Inferior parietal cortex (tissue), 1 donor: ENCODE results near the gene KHDRBS2.

ENCODE experiments used
- DNase-seq: peaks from one replicate; pipeline ENCODE4 v3.0.0-alpha.2; 2016; ENCODE audit errors: extremely low spot score

KHDRBS2 gene

DNA sequence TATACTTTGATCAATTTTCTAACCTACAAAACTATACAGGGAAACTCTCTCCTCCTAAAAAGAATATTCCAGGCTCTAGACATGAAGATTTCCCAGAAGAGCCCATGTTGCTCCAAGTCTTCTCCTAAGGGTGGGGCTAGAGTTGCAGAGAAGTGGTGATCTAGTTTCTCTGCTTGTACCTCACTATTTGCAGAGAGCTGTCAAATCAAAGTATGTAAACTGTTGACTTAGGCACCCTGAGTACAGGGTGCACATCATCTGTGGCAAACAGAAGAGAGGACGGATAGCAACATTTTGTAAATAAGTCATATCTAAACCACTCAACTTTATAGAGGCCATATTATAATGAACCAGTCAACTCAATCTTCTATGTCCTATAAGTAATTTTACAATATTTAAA lies 250.1 kb downstream of the KHDRBS2 start:
- no peak for DNase-seq

DNA sequence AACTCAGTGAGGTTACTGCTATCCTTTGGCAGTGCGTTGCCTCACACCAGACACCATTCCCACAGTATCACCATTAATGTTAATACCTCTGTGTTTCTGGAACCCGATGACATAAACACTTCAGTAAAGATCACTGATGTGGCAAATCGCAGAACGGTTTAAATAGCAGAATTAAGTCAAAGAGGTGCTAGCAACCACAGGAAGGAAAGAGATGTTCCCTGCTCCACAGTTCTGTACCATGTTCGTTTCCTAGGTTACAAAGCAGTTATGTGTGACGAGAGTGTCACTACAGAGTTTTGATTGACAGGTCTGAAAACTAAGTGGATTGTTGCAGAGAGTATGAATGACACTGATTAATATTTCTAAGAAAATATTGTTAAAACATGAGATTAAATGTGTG lies 272.3 kb downstream of the KHDRBS2 start:
- DNase-seq, result no peak

DNA sequence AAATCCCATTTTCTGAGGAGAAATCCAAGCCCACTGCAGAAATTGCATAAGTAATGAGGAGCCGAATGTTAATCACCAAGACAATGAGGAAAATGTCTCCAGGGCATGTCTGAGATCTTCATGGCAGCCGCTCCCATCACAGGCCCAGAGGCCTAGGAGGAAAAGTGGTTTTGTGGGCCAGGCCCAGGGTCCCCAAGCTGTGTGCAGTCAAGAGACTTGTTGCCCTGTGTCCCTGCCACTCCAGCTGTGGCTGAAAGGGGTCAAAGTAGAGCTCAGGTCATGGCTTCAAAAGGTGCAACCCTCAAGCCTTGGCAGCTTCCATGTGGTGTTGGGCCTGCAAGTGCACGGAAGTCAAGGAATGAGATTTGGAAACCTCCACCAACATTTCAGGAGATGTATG lies 276.6 kb downstream of the KHDRBS2 start:
- DNase-seq, result no peak

DNA sequence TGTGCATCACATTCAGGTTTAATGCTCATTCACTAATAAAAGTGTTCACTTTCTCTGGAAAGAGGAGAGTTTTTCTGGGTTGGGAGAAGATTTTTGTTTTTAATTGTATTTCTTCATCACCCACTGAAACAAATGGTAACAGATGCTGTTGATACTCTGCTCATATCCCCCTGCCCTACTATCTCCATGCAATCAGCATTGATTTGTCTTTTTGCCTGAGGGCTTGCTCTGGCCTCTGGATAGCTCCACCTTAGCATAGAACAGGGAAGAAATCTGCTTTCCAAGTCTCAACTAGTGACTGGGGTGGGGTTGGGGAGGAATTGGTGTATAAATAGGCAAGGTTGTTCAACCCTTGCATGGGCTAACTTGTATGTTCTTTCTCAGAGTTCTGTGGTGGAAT lies 296.4 kb downstream of the KHDRBS2 start:
- no peak for DNase-seq

DNA sequence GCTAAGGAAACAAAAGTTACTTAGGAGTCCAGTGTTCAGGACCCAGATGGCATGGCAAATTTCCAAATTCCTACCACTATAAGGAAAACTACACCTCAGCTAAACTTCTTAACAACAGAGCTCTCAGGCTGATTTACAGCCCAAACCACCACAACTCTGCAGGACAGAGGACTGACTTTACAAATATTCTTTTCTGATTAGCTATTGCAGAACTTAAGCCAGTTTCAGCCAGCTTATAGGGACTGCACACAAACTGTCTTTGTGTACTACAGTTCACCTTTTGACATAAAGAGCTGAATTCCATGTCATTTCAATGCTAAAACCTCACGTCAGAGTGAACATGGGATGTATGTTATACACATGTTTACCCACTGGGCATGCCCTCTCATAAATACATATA lies 305.4 kb downstream of the KHDRBS2 start:
- no peak for DNase-seq

DNA sequence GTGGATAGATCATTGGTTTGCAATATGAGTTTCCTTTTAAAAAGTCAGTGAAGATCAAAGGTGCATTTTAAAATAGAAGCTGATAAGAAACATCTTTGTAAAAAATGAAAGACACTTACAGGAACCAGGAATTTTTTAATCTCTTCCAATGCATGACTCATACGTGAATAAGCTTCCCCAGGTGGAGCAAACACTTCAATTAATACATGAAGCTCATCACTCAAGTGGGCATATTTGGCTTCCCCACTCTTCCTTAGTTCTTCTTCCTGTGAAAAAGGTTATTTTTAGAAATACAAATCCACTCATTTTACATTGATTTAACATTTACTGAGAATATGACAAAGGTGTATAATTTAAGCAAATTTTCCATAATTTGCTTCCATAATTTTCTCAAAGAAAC lies 308.1 kb downstream of the KHDRBS2 start:
- DNase-seq, result no peak

DNA sequence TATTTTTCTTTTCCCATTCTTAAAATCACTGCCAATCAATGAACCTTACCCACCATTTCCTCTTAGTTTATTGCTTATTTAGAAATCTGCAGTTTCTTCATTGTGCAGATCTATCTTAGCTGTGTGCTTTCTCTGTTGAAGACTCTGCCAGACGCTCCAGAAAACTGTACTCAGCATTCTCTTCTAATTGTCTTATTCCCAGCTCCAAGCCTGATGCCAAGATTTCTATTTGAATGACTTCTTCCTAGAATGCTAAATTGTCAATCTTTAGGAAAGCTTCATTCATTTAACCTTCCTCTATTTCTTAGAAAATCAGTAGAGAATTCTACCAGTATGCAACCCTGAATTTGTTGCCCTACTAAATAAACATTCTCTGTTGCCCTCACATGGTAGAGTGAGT lies 308.9 kb downstream of the KHDRBS2 start:
- no peak for DNase-seq

DNA sequence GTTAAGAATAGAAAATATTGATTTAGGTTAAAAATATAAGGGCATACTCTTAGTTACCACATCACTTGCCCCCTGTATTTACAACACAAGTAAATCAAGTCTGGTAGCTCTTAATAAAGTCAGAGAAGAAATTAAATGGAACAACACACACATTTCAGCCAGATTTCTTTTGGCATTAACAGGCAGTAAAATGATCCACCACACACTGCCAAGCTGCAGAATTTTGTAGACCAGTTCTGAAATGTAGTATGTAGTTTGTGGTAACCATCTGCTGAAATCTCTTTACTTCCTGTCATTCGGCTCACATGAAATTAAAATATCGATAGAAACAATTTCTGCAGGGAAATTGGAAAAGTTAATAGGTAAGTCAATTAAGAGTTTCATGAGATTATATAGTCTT lies 326.8 kb downstream of the KHDRBS2 start:
- DNase-seq, result no peak

DNA sequence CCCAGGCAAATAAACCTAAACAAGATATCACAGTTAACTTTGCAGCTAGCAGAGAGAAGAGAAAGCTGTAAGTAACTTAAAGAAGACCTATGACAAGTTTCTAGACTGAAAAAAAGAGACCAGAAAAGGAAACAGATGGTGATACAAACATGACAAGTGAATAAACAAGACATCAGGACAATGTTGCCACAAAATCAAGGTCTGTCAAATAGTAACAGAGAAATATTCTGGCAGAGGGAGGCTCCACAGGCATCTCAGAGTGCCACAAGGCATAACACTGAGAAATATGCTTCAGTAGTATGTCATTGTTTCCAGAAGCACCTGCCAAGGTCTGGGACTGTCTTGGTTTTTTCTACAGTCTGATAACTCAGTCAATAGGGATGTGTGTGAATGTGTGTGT lies 332.2 kb downstream of the KHDRBS2 start:
- no peak for DNase-seq

DNA sequence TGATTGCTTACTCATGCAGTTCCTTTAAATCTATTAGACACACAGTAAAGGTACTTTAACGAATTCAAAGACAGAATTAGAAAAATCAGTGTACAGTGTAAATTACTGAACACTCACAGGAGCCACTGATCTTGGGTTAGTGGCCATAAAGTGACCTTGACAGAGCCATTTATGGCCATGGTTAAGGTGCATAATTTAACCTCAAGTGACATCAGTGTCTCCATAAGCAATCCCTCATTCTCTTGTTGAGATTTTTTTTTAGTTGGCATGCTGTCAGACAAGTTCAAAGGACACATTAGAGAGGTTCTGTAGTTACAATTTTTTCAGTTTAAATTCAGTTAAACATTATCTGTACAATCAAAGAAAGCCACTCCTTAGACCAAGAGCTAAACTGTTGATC lies 334.4 kb downstream of the KHDRBS2 start:
- no peak for DNase-seq

DNA sequence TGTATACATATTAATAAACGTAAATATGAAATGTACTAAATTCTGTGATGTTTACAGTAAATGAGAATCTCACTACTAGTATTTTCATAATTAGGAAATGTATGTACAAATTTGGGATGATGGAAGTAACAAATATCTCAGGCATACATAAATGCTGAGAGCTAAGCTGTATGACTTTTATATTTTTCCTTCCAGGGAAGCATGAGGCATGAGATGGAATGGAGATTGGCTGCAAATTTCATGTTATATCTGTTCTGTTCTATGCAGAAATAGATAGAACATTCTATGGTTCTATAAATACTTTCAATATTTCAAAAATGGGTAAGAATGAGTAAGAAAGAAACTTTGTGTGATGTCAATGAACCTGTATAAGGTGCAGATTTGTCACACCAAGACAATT lies 335.2 kb downstream of the KHDRBS2 start:
- DNase-seq, result no peak

DNA sequence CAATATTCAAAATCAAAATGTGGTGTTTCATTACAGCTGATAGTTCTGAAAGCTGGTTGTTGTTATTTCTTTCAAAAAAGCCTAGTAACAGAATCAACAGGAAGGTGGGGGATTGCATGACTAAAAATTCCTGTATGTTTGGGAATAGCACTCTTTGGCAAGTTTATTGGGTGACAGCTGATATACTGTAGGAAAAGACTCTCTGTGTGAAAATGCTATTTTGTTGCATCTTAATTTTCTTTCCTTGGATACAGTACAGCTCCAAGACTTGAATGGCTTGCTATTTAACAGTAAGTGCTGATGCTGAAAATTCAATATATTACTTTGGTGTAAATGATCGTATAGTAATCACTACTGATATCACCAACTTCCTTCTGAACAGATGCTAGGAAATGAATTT lies 336.1 kb downstream of the KHDRBS2 start:
- DNase-seq, result no peak

DNA sequence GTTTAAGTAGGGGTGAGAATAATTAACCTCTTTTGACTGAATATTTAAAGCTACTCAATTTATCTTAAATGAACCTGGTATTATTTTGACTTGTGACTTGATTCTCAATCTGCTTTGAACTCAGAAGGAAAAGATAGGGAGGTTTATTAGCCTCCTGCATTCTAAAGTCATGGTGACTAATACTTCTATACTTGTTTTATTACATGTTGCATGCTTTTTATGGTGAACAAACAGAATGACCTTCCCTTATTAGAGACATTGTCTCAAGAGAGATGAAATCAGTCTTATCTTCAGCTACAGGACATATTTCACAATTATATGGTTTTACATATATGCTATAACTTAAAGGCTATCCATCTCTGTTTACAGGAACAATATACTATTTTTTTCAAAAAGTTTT lies 336.9 kb downstream of the KHDRBS2 start:
- DNase-seq, result no peak

DNA sequence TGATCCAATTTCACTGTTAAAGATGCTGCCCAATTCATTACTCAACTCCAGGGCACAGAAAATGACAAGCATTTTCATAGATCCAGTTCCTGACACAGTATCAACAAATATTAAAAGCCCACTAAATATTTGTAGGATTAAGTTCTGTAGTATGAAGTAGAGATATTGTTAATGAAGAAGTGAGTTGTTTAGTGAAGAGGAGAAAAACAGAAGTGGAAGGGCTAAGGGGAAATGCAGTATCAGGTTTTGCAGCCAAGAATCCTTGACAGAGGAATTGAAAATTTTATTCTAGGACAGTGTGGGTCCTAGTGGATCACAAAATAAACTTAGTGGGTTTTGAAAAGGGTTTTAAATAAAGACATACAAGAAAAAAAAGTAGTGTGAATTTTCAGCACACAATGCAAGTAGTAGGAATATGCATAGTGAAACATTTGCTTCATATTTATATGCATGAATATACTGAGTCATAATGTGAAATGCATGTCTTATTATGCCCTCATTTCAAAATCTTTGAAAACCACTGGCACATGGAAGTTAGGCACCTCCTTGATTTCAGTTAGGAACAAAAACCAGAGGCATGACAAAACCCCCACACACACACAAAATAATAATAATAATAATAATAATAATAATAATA lies 338.6 kb downstream of the KHDRBS2 start:
- no peak for DNase-seq

DNA sequence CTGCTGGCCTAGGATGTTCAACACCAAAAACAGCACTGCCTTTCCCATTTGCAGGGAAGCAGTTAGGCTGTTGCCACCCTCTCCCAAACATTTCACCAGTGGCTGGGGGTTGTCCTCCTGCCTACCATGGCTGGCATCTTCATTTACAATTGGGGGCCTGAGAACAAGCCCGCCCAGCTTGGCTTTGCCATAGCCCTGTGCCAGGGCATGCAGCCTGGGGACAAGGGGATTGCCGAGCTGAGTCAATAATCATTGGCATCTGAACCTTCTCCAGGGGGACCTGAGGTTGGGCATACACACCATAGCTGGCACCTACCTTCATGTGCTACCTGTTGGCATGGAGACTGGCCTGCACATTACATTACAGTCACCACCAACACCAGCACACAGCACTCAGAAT lies 345.1 kb downstream of the KHDRBS2 start:
- no peak for DNase-seq

DNA sequence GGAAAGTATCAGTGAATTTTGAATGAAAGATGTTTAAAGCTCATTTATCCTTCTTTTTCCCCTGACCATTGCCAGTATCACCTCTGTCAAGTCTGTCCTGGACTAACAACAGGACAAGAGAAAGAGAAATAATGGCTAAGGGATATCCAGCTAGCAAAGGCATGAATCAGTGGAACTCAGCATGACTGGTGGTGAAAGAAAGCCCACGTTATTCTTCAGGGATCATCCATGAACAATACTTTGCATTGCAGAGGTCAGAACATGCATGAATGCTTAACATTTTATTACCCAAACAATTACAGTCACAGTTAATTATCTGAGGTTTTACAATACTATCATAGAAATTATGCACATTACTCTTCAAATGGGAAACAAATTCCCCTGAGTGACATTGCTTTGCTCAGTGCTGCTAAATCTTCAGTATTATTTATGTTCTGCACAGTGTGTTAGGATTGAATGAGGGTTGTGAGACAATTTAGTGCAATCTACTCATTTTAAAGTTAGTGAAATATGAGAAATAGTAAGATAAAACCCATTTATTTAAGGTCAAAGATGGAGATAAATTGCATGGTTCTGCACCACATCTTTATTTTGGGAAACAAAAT lies 350.7 kb downstream of the KHDRBS2 start:
- DNase-seq, result no peak

DNA sequence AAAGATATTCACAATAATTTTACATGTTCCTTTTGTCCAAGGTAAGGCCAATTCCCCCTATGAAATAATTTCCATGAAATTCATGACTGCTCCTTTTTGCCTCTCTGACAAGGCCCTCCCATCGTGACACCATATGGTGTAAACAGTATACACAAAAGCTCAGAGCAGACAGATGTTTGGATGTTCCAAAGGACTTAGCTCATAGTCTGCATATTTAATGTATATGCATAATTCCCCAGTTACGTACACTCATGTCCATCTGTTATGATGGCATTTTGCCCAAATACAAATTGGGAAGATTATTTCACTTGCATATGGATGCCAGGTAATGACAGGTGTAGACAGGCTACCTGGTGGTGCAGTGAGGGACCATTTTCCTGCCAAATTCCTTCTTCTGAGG lies 376.5 kb downstream of the KHDRBS2 start:
- DNase-seq, result no peak

DNA sequence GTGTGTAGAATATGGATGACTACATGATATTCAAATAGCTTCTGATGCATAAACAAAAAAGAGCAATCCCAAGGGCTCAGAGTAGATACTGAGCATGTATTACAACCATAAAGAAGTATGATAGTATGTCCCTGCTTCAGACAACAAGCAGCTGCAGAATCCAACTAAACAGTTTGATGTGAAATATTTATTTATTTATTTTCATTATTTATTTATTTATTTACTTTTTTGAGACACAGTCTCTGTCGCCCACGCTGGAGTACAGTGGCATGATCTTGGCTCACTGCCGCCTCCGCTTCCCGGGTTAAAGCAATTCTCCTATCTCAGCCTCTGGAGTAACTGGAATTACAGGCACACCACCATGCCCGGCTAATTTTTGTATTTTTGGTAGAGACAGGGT lies 384.3 kb downstream of the KHDRBS2 start:
- DNase-seq, result no peak

DNA sequence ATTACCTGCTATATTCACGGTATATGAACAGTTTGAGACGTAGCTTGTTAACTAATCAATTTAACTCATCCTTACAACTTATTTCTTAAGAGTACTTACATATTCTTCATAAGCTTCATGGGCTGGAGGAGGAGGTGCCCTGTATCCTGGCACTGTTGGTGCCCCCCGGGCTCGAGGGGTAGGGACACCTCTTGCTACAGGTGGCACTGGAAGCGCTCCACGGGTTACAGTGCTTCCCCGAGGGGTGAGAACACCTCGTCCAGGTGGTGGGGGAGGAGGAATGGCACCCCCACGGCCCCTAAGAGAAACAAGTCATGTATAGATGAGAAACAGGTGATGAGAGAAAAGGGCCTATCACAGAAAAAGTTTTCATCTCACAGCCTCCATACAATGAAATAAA lies 391.5 kb downstream of the KHDRBS2 start:
- no peak for DNase-seq

DNA sequence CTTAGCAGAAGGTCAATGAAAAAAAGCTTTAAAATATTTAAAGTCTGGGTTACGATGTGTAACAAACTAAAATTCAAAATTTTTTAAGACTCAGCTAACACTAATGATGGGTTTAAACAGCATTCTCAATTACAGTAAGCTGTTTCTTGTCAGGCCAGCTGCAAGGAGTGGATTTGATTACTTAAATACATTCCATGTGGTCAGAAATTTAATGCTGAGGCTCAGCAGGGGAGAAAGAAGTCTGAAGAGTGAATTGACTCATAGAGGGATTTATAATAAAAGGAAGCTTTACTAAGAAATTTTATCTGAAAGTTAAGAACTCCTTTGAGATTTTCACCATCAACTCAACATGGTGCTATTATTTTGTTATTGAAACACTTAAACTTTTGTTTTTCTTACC lies 398.6 kb downstream of the KHDRBS2 start:
- DNase-seq, result no peak

DNA sequence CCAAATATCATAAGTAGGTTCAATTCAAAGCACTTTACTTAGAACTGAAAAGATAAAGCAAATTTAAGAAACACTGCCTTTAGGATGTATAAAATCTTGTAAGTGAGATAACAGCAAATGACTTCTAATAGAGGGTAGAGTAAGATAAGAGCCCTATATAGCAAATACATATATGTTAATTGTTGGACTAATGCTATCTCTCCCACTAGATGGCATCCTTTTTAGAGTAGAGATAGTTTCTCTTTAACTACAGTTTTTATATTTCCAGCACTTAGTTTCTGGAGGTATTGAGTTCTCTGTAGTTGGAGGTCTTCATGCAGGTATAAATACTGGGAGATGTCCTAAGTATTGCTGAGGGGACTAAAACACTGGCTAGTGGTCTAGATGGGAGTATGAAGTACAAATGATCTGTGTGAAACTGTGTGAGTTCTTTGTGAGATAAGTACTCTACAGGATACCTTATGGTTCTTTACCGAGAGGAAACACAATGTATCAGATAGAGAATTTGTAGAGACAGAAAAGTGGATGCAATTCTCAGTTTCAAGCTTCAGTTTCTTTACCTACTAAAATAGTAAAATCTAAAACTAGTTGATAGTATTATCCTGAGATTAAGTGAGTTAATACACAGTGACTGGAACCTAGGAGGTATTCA lies 399.3 kb downstream of the KHDRBS2 start:
- DNase-seq, result no peak

DNA sequence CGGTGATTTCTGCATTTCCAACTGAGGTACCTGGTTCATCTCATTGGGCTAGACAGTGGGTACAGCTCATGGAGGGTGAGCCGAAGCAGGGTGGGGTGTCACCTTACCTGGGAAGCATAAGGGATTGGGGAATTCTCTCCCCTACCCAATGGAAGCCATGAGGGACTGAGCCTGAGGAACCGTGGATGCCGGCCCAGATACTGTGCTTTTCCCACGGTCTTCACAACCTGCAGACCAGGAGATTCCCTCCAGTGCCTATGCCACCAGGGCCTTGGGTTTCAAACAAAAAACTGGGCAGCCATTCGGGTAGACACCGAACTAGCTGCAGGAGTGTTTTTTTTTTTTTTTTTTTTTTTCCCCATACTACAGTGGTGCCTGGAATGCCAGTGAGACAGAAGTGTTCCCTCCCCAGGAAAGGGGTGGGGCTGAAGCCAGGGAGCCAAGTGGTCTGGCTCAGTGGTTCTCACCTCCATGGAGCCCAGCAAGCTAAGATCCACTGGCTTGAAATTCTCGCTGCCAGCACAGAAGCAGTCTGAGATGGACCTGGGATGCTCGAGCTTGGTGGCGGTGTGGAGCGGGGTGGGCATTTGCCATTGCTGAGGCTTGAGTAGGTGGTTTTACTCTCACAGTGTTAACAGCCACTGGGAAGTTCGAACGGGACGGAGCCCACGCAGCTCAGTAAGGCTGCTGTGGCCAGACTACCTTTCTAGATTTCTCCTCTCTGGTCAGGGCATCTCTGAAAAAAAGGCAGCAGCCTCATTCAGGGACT lies 416.2 kb downstream of the KHDRBS2 start:
- DNase-seq, result no peak
